ENCODE results near the gene OSBPL9. TPM values are rescaled to one million over a fixed set of nuclear protein-coding genes. Genes with fewer than 3 reads are reported as not detected.

OSBPL9 gene
- total and polyA plus RNA-seq, 7 donors: 31.8 to 81.5 (median 49.7) TPM

DNA sequence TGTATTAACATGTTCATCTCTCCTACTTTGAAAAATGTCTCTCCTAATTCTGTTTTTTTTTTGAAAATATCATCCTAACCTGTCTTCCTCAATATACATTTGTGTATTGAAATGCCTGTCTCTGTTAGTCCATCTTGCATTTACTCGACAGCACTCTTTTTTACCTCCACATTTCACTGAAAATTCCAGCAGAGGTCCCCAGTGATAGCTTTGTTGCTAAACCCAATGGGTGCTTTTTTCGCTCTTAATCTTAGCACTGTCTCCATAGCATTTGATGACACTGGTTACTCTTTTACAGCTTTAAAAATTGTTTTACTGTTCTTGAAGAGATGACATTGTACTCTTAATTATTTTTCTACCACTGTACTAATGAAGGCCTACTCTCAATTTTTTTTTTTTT is 10.8 kb downstream of the OSBPL9 start:
- whole genome bisulfite sequencing, 2 donors: 78 to 88% methylated on average over 2 of the region's 2 CpGs
- TF ChIP-seq, protein P1, sequence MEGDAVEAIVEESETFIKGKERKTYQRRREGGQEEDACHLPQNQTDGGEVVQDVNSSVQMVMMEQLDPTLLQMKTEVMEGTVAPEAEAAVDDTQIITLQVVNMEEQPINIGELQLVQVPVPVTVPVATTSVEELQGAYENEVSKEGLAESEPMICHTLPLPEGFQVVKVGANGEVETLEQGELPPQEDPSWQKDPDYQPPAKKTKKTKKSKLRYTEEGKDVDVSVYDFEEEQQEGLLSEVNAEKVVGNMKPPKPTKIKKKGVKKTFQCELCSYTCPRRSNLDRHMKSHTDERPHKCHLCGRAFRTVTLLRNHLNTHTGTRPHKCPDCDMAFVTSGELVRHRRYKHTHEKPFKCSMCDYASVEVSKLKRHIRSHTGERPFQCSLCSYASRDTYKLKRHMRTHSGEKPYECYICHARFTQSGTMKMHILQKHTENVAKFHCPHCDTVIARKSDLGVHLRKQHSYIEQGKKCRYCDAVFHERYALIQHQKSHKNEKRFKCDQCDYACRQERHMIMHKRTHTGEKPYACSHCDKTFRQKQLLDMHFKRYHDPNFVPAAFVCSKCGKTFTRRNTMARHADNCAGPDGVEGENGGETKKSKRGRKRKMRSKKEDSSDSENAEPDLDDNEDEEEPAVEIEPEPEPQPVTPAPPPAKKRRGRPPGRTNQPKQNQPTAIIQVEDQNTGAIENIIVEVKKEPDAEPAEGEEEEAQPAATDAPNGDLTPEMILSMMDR (IDR thresholded peaks at IDR 0.05): peak in 1 of 4 experiments; percentile 26
- TF ChIP-seq EP300 (IDR thresholded peaks at IDR 0.05) (no peak), POLR2A (IDR thresholded peaks at IDR 0.05) (no peak)
- Histone ChIP-seq H3K4me3 (no peak overlapping the region), H3K36me3 (no peaks in the 10 kb centered on the region), H3K4me1 (peaks cover 0 to 44% (median 38%) of the 10 kb centered on the region in 4 donors), H3K27ac (no peak overlapping the region), H3K9me3 (no peaks in the 10 kb centered on the region), H3K27me3 (no peaks in the 10 kb centered on the region)
- DNase-seq: no peak
- intact Hi-C loops (cut with DNase I): no loop called here

DNA sequence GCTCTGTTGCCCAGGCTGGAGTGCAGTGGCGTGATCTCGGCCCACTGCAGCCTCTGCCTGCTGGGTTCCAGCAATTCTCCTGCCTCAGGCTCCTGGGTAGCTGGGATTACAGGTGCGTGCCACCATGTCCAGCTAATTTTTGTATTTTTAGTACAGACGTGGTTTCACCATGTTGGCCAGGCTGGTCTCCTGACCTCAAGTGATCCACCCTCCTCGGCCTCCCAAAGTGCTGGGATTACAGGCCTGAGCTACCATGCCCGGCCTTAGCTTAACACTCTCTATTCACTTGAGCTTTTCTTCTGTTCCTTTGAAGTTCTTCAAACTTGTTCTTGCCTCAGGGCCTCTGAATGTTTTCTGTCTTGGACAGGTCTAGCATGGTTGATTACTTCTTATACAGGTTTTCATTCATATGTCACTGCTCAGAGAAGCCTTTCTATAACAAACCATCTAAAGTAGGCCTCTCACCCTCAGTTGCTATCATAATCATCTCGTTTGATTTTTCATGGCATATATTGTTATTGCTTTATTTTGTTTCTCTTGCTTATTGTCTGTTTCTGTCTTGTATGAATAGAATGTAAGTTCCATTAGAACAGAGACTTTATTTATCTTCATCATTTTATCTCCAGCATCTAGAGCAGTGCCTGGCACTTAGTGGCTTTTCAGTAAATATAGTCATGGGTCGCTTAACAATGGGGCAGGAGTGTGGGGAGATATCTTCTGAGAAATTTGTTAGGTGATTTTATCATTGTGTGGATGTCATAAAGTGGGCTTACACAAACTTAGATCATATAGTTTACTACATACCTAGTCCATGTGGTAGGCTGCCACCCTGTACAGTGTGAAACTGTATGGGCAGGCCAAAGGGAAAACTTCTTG is 12.1 kb downstream of the OSBPL9 start:
- H3K4me3 ChIP-seq: no peak overlapping the region
- no peaks in the 10 kb centered on the region for H3K36me3 ChIP-seq
- TF ChIP-seq POLR2A (IDR thresholded peaks at IDR 0.05) (no peak), POLR2AphosphoS5 (IDR thresholded peaks at IDR 0.05) (no peak), EP300 (IDR thresholded peaks at IDR 0.05) (no peak)
- TF ChIP-seq, protein P1 (IDR thresholded peaks at IDR 0.05): no peak
- peaks cover 0 to 36% (median 26%) of the 10 kb centered on the region in 4 donors for H3K4me1 ChIP-seq
- no peaks in the 10 kb centered on the region for H3K9me3 ChIP-seq
- DNase-seq: no peak
- WGBS, 2 donors: 93 to 96% methylated on average over 8 of the region's 8 CpGs
- no peaks in the 10 kb centered on the region for H3K27me3 ChIP-seq
- intact Hi-C loops (cut with DNase I): no loop called here
- no peak overlapping the region for H3K27ac ChIP-seq

DNA sequence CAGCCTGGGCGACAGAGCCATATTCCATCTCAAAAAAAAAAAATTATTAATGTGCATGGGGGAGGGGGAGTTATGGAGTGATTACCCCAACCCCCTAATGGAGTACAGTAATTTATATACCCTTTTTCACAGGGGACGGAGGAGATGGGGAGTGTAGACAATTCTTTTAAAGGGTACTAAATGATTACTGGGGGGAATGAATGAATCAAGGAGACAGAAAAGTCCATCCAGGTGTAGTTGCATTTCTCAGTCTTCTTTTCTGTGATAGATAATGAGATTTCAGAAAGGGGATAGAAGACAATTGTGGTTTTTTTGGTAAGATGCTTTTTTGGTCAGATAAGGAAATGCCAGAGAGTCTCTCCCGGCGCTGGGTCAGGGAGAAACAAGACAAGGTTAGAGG is 13.0 kb downstream of the OSBPL9 start:
- TF ChIP-seq EP300 (IDR thresholded peaks at IDR 0.05): no peak
- TF ChIP-seq POLR2AphosphoS5 (IDR thresholded peaks at IDR 0.05): no peak
- TF ChIP-seq POLR2A (IDR thresholded peaks at IDR 0.05): no peak
- TF ChIP-seq, protein P1 (IDR thresholded peaks at IDR 0.05): no peak
- H3K27me3 ChIP-seq: no peaks in the 10 kb centered on the region
- H3K4me3 ChIP-seq: no peak overlapping the region
- peaks cover 0 to 26% (median 17%) of the 10 kb centered on the region in 4 donors for H3K4me1 ChIP-seq
- 92% methylated on average over 4 of the region's 4 CpGs for WGBS, 2 donors
- no peak for DNase-seq
- intact Hi-C loops (cut with DNase I): no loop called here
- no peaks in the 10 kb centered on the region for H3K9me3 ChIP-seq
- no peaks in the 10 kb centered on the region for H3K36me3 ChIP-seq
- no peak overlapping the region for H3K27ac ChIP-seq

DNA sequence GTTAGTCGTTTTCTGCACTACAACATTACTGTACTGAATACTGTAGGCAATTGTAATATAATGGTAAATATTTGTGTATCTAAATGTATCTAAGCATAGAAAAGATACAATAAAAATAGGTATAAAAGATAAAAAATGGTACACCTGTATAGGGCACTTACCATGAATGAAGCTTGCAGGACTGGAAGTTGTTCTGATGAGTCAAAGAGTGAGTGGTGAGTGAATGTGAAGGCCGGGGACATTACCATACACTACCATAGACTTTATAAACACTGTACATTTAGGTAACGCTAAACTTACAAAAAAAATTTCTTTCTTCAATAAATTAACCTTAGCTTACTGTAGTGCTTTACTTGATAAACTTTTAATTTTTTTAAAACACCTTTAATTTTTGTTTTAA is 13.5 kb downstream of the OSBPL9 start:
- TF ChIP-seq POLR2A (IDR thresholded peaks at IDR 0.05) (no peak), POLR2AphosphoS5 (IDR thresholded peaks at IDR 0.05) (no peak), EP300 (IDR thresholded peaks at IDR 0.05) (no peak)
- TF ChIP-seq, protein P1 (IDR thresholded peaks at IDR 0.05): no peak
- intact Hi-C loops (cut with DNase I): no loop called here
- H3K4me1 ChIP-seq: peaks cover 0 to 23% (median 12%) of the 10 kb centered on the region in 4 donors
- 83 to 89% methylated on average over 3 of the region's 3 CpGs for whole genome bisulfite sequencing, 2 donors
- H3K27me3 ChIP-seq: no peaks in the 10 kb centered on the region
- H3K4me3 ChIP-seq: no peak overlapping the region
- no peaks in the 10 kb centered on the region for H3K9me3 ChIP-seq
- no peak overlapping the region for H3K27ac ChIP-seq
- H3K36me3 ChIP-seq: no peaks in the 10 kb centered on the region
- DNase-seq: no peak
